Erythroblast (primary cell): ENCODE results near the gene CHD1L.

ENCODE experiments used
- GATA1 ChIP-seq: IDR thresholded peaks from 2 replicates; pipeline ENCODE4 v1.6.1; 2011; ENCODE audit warnings: low read depth, mild to moderate bottlenecking, control low read depth, low read length, moderate library complexity
- POLR2A ChIP-seq: IDR thresholded peaks from 2 replicates; pipeline ENCODE4 v1.6.1; 2011; ENCODE audit warnings: mild to moderate bottlenecking, low read length

DNA sequence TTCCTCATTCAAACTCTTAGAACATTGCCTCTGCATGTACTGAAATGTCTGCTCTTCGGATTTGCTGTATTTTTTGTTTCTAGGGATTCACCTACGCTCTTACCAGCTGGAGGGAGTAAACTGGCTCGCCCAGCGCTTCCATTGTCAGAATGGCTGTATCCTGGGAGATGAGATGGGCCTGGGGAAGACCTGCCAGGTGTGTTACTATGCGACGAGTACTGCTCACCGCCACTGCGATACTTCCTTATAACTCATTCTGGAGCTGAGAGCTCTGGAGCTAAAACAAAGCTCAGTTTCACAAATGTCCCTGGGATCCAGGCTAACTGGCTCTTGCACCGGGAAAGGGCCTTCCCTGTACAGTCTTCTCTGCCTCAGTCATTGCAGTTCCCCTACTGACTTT lies 10.1 kb downstream of the CHD1L start:
- no peak for TF ChIP-seq POLR2A
- TF ChIP-seq GATA1, result no peak
